NB4 (cell line): ENCODE measurements around the gene ACCS.

Source experiments
- MYC ChIP-seq: IDR thresholded peaks from 2 replicates; pipeline ENCODE4 v1.6.1; 2011; ENCODE audit warnings: low read depth, low read length
- TF ChIP-seq, protein P1 (sequence below): IDR thresholded peaks from one replicate; pipeline ENCODE4 v1.5.1; 2012; ENCODE audit warnings: low read depth, low read length
- TF ChIP-seq, protein P2 (sequence below): IDR thresholded peaks from 2 replicates; pipeline ENCODE4 v1.6.1; 2011; ENCODE audit warnings: low read depth, low read length

DNA sequence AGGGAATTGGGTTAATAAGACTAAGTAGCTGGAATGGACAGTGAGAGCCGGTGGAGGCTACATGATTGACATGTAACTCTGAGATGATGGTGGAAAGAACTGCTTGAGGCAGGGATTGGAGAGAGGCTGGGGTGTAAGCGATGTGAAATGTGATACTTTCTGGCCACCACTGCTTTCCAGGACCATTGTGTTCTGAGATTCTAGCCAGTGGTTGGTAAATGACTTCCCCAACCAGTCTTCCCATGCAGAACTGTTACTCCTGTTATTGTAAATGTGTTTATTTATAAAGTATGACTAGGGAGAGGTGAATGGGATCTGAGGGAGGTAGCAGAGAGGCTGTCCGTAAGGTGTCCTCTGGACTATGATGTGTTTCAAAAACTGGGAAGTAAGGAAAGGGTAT is 47.5 kb downstream of the ACCS start:
- TF ChIP-seq, protein P1, sequence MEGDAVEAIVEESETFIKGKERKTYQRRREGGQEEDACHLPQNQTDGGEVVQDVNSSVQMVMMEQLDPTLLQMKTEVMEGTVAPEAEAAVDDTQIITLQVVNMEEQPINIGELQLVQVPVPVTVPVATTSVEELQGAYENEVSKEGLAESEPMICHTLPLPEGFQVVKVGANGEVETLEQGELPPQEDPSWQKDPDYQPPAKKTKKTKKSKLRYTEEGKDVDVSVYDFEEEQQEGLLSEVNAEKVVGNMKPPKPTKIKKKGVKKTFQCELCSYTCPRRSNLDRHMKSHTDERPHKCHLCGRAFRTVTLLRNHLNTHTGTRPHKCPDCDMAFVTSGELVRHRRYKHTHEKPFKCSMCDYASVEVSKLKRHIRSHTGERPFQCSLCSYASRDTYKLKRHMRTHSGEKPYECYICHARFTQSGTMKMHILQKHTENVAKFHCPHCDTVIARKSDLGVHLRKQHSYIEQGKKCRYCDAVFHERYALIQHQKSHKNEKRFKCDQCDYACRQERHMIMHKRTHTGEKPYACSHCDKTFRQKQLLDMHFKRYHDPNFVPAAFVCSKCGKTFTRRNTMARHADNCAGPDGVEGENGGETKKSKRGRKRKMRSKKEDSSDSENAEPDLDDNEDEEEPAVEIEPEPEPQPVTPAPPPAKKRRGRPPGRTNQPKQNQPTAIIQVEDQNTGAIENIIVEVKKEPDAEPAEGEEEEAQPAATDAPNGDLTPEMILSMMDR, result no peak
- TF ChIP-seq MYC, result no peak
- TF ChIP-seq, protein P2, sequence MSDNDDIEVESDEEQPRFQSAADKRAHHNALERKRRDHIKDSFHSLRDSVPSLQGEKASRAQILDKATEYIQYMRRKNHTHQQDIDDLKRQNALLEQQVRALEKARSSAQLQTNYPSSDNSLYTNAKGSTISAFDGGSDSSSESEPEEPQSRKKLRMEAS, result no peak
